HG03097 (cell line): Measurements from ENCODE around the gene USP36.
A peak's percentile ranks its signal among the peaks of the same experiment; 100 is the strongest.

ENCODE experiments used
- ATAC-seq: cut with Tn5 transposase; IDR thresholded peaks from one replicate; pipeline ENCODE4 v1.9.1; 2021; ENCODE audit not compliant: unreplicated experiment, low FRiP score

The USP36 gene

GRCh38 chr17:78840530-78840779 is 159 bp downstream of the USP36 start:
- ATAC-seq: no peak

- ATAC-seq: peak; percentile 16
Observed at GRCh38 chr17:78839762-78840529, 668 bp downstream of the USP36 start.

GRCh38 chr17:78839235-78839761 is 1.3 kb downstream of the USP36 start:
- no peak for ATAC-seq

- ATAC-seq: no peak
Observed at GRCh38 chr17:78838574-78839005, 2.0 kb downstream of the USP36 start.

- no peak for ATAC-seq
Observed at GRCh38 chr17:78836420-78837021, 4.1 kb downstream of the USP36 start.

GRCh38 chr17:78834571-78834970 is 6.0 kb downstream of the USP36 start:
- no peak for ATAC-seq

GRCh38 chr17:78832541-78832810 is 8.1 kb downstream of the USP36 start:
- no peak for ATAC-seq

GRCh38 chr17:78831688-78832540 is 8.7 kb downstream of the USP36 start:
- ATAC-seq: no peak

- ATAC-seq: no peak
Observed at GRCh38 chr17:78829477-78829876, 11.1 kb downstream of the USP36 start.

- no peak for ATAC-seq
Observed at GRCh38 chr17:78828470-78829185, 12.0 kb downstream of the USP36 start.

- no peak for ATAC-seq
Observed at GRCh38 chr17:78826836-78827509, 13.6 kb downstream of the USP36 start.

- no peak for ATAC-seq
Observed at GRCh38 chr17:78826421-78826820, 14.2 kb downstream of the USP36 start.

- ATAC-seq: no peak
Observed at GRCh38 chr17:78825696-78826095, 14.9 kb downstream of the USP36 start.

GRCh38 chr17:78824240-78824639 is 16.4 kb downstream of the USP36 start:
- ATAC-seq: no peak

- no peak for ATAC-seq
Observed at GRCh38 chr17:78823282-78824046, 17.1 kb downstream of the USP36 start.

- ATAC-seq: no peak
Observed at GRCh38 chr17:78822552-78822951, 18.1 kb downstream of the USP36 start.

- no peak for ATAC-seq
Observed at GRCh38 chr17:78821961-78822360, 18.7 kb downstream of the USP36 start.

- no peak for ATAC-seq
Observed at GRCh38 chr17:78820841-78821240, 19.8 kb downstream of the USP36 start.
